Bone marrow (tissue), 2 donors: Measurements from ENCODE around the gene EVI5.
"Not testable (repeated sequence)": the region's sequence is repeated elsewhere in the genome, so short reads cannot be mapped to it uniquely, and the experiment has no call there.

ENCODE experiments used
- DNase-seq, 2 donors: peaks; one replicate each; lab custom pipeline; 2025; lab: John Stamatoyannopoulos, UW

The EVI5 gene

GRCh38 chr1:92575123-92575522 lies 209.8 kb downstream of the EVI5 start:
- DNase-seq: no peak

DNA sequence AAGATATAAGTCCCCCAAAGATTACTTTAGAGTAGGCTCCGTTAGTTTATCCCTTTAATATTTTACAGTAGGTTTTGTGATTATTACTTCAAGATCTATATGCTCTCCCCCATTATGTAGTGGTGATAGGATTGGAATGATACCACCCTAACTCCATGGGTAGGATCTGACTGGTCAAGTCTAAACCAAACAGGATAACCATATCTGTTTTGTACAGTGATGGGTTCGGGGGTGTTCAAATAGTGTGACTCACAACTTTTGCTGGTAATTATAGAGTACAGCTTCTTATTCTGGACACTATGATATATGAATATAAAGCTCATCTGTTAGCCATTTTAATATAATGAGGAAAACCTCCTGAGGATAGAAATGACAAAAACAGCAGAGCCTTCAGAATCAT lies 212.4 kb downstream of the EVI5 start:
- no peak for DNase-seq

GRCh38 chr1:92571578-92571977 lies 213.3 kb downstream of the EVI5 start:
- no peak for DNase-seq

GRCh38 chr1:92567211-92567868 lies 217.6 kb downstream of the EVI5 start:
- no peak for DNase-seq

DNA sequence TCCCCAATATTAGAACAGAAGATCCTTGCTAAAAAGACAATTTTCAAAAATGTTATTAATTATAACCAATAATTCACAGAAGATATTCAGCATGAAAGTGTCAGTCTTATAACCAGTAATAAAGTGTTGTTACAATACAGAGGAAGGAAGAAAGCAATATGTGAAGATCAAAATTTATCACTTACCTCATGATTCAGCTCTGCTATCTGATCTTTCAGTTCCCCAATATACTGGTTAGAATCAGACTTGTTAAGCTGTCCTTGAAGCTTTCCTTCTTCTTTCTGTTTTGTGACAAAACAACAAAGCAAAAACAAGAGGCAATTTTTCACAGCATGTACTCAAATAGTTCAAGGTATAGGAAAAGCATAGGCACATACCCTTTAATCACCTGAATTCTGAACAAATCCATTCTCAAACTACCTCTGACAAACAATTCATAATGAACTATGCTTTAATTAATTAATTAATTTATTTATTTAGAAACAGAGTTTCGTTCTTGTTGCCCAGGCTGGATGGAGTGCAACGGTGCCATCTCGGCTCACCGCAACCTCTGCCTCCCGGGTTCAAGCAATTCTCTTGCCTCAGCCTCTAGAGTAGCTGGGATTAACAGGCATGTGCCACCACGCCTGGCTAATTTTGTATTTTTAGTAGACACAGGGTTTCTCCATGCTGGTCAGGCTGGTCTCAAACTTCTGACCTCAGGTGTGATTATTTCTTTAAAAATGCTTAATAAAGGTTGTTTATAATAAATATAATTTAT lies 221.3 kb downstream of the EVI5 start:
- peak in 1 of 2 donors; percentile 38 for DNase-seq

GRCh38 chr1:92556350-92556749 lies 228.6 kb downstream of the EVI5 start:
- no peak for DNase-seq

DNA sequence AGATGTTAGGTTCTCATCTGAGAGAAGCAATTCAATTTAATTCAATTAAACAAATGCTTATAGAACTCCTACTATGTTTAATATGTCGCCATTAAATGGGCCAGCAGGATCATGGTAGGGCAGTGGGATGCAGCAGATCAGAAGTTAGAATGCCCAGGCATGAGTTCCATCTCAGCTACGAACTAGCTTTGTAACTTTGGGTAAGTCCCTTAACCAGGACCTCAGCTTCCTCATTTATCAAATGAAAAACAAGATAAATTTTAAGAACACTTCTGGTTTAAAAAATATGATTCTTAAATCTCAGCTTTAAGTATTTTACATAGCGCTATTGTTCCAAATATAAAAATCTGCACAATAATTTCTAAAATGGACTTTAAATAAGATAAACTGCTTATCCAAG lies 230.7 kb downstream of the EVI5 start:
- DNase-seq: no peak

DNA sequence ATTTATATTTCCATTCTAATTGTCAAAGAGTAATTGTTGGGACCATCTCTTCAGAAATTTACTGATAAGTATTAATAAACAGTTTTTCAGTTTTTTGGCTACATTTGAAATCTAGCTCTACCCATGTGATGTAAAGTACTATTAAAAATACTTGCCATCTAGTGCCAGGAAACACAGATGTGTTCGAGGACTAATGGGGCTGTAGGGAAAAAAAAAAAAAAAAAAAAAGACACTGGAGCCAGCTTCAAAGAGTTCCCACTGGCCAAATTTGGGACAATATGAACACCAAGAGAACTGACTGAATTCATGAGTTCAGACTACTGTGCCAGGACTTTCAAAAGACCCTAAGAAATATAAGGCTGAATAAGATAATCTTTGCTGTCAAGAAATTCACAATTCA lies 233.0 kb downstream of the EVI5 start:
- DNase-seq: no peak

GRCh38 chr1:92544756-92545165 lies 240.1 kb downstream of the EVI5 start:
- no peak for DNase-seq

- no peak for DNase-seq
Measured at GRCh38 chr1:92543131-92544055, 241.5 kb downstream of the EVI5 start.

- no peak for DNase-seq
Measured at GRCh38 chr1:92538413-92539061, 246.4 kb downstream of the EVI5 start.

DNA sequence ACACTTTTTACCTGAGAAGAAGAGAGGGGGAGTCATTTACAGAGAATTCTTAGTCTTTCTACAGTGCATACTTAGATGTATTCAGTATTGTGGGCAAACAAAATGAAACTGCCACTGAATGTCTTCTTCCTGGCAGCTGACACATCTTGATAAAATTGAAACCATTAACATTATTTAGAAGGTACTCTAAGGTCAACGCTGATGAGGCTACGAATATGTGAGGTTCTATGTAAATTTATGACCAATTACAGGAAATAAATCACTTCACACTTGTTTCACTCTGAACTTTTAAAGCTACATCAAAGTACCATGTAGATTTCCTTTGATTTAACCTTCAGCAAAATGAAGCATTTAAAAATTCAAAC lies 246.9 kb downstream of the EVI5 start:
- DNase-seq: no peak

DNA sequence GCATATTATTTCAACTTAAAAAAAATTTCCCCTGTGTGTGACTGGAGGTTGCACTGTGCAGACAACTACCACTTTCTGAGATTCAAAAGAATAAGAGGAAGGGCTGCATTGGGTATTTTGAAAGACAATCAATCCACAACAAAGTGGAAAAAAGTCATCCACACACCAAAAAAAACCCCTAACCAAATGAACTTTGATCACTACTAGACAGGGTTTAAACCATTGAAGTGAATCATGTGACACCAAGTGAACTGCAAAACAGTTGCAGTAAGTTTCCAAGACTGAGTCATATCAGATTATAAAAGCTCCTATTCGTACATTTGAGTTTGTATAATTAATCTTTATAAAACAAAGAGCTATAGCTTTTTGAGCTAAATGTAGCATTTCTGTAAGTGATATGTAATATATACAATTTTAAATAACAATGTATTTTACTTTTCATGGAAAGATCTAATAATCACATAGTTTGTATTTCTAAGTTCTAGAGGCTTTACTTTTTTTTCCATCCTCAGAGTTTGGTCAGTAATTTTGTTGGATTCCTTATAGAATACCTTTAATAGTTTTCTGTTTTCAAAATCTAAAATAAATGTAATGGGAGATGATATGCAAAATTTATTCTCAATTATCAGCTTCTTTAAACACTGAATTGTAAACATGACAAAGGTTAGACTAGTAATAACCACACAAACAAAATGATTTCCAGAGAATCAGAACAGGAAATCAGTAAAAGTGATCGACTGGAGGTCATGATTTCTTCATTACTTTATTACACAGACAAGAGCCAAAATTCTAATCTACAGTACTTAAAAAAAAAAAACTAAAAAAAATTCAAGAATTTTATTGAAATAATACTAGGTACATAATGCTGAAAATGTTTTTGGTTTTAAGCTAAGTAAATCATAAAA lies 247.7 kb downstream of the EVI5 start:
- DNase-seq: peak in 1 of 2 donors; percentile 24

DNA sequence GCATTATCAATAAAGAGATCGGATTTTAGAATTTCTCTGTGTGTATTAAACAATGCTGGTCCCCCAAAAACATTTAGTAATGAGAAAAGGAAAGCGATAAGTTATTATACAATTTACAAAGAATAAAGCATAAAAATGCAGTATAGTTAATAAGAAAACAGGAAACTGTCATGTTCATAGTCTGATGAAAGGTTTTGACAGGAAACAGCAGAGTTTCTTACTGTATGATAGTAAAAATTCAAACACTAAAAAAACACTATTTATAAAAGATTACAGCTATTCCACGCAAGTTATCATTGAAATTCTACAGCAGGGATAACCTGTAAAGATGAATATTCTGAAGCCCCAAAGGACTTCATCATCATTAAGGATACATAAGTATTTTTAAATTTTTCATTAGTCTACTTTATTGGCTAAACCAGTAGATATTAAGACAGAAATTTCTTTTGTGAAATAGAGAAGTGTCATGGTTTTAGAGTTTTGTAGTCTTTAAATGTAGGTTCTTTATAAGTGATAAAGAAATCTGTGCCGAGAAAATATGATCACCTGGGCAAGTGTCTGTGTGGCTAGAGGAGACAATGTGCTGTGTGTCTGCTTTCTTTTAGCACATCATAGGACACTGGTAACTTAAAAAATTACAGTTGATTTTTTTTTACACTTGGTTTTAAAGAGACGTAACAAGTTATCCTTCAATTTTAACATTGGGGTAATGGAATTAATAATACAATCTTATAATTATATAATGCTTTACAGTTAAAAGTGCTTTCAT lies 248.5 kb downstream of the EVI5 start:
- DNase-seq: no peak

GRCh38 chr1:92532371-92532770 lies 252.5 kb downstream of the EVI5 start:
- DNase-seq: not testable (repeated sequence)

DNA sequence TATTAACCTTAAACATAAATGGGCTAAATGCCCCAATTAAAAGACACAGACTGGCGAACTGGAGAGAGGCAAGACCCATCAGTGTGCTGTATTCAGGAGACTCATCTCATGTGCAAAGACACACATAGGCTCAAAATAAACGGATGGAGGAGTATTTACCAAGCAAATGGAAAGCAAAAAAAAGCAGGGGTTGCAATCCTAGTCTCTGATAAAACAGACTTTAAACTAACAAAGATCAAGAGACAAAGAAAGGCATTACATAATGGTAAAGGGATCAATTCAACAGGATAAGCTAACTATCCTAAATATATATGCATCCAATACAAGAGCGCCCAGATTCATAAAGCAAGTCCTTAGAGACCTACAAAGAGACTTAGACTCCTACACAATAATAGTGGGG lies 253.0 kb downstream of the EVI5 start:
- DNase-seq: not testable (repeated sequence)

DNA sequence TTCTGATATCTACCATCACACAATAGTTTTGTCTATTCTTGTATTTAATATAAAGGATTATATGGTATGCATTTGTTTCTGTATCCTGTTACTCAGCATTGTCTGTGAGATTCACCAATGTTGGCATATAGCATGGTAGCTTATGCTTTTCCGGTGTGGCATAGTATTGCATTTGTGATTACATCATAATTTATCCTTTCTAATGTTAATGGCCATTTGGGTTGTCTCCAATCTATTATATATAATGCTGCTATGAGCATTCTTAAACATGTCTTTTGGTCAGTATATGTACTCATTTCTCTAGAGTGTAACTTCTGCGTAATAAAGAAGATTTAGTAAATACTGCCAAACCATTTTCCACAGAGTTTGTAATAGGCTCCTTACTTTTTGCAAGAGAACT lies 257.2 kb downstream of the EVI5 start:
- DNase-seq: no peak

DNA sequence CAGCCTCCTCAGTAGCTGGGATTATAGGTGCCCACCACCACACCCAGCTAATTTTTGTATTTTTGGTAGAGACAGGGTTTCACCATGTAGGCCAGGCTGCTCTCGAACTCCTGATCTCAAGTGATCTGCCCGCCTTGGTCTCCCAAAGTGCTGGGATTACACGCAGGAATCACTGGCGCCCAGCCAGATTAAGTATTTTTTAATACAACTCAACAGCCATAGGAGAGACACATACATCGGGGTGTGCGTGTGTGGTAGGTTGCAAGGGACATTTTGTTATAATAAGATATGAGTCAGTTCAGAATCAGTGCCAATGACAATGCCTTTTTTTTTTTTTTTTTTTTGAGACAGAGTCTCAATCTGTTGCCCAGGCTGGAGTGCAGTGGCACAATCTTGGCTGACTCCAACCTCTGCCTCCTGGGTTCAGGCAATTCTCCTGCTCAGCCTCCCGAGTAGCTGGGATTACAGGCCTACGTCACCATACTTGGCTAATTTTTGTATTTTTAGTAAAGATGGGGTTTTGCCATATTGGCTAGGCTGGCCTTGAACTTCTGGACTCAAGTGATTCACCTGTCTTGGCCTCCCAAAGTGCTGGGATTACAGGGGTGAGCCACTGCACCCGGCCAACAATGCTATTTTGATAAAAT lies 259.8 kb downstream of the EVI5 start:
- DNase-seq: not testable (repeated sequence)

DNA sequence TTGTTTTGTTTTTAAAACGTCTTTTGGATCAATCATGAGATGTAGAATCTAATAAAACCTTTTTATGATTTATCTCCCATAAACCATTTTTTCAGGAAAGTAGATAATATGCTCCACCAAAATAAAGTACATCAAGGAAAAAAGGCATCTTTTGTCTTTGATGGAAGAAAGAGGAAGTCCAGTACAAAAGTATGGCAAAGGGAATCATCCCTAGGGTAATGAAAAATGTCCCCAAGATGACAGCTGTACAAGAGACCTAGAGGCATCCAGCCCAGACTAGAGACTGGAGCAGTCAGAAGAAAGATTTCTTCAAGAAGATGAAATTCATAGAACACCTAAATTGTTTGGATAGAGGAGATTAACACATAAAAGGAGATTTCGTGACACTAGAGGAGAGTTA lies 265.9 kb downstream of the EVI5 start:
- no peak for DNase-seq

DNA sequence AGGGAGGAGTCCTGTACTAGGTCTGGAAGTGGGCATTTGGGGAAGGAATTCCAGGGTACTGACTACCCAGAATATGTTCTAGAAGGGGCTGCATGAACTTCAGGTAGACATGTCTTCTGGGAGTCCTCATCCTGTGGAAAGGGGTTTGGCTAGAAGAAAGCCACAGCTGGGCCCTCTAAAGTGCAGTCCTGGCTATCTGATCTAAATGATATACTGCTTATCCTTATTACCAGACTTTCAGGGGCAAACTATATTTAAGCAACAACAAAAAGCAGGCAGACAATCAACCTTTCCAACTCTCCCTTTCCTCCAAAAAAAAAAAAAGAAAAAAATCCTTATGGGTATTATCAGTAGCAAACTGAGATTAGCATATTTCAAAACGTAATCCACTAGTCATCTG lies 268.3 kb downstream of the EVI5 start:
- no peak for DNase-seq
